Mucosa of descending colon (tissue), 3 donors: ENCODE measurements around the gene JPT1. TPM values are rescaled to one million over a fixed set of nuclear protein-coding genes. Genes with fewer than 3 reads are reported as not detected.
"Not testable (repeated sequence)": the region's sequence is repeated elsewhere in the genome, so short reads cannot be mapped to it uniquely, and the experiment has no call there.

ENCODE experiments used
- ATAC-seq: fragments of 200-7000 bp; cut with Tn5 transposase; one replicate; pipeline ENCODE4 v1.9.1; 2020; ENCODE audit warnings: mild to moderate bottlenecking, moderate library complexity
- DNase-seq, 3 donors: peaks; one replicate each; pipeline ENCODE4 v3.0.0-alpha.2; 2020
- H3K36me3 ChIP-seq: fragments of 200-600 bp; one replicate; pipeline ENCODE4 v1.8.0; 2021; ENCODE audit warnings: low read depth, mild to moderate bottlenecking
- H3K4me1 ChIP-seq: fragments of 200-600 bp; one replicate; pipeline ENCODE4 v1.8.0; 2021; ENCODE audit warnings: low read depth, mild to moderate bottlenecking
- H3K4me3 ChIP-seq: fragments of 200-600 bp; one replicate; pipeline ENCODE4 v1.8.0; 2021; ENCODE audit warnings: mild to moderate bottlenecking
- H3K9me3 ChIP-seq: fragments of 200-600 bp; one replicate; pipeline ENCODE4 v1.8.0; 2021; ENCODE audit warnings: mild to moderate bottlenecking
- CTCF ChIP-seq: fragments of 200-600 bp; IDR thresholded peaks from one replicate; pipeline ENCODE4 v1.8.0; 2022; ENCODE audit warnings: antibody characterized with exemption, mild to moderate bottlenecking
- intact Hi-C, 2 donors: fragments of 100-400 bp; cut with DNase I in 1 of 2; cut with micrococcal nuclease in 1 of 2; formaldehyde crosslinking; loops; one replicate each; pipeline versions ENCODE4 v1.11.0 to v1.11.1; 2022; cut with DNase I, micrococcal nuclease
- total RNA-seq, 3 donors: library from RNA; stranded (reverse); fragmentation: NEBNext Ultra II Directional in 2 of 3; extraction: Animal tissue kit (Norgen Biotek cat#: 25700) in 2 of 3; gene quantifications; one replicate each; pipeline versions ENCODE4 v1.2.1 to v1.2.4, GENCODE V29; 2021 to 2023
- donor health status: DM: no; HTN: no; CAD: no; lungs with moderate emphysema.
- donor health status: DM: no; HTN: no; CAD: no.
- donor health status: DM: no; HTN: yes; CAD: no.

Gene JPT1
- total RNA-seq, 3 donors from 2014 or later = 105 to 314 (median 209) TPM

DNA sequence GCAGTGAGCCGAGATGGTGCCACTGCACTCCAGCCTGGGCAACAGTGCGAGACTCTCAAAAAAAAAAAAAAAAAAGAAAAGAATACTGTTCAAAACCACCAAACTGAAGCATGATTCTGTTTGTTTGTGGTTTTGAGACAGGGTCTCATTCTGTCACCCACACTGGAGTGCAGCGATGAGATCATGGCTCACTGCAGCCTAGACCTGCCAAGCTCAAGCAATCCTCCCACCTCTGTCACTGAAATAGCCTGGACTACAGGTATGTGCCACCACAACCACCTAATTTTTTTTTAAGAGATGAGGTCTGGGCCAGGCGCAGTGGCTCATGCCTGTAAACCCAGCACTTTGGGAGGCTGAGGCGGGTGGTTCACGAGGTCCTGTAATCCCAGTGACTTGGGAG lies 24.1 kb upstream of the JPT1 start:
- no peak for TF ChIP-seq CTCF
- intact Hi-C loops = loop anchor here in 1 of 2 donors (10.0 kb wide), 1 partner anchor 64 kb away; no protein-coding TSS in a partner anchor
- no peak for ATAC-seq
- no peaks in the 10 kb centered on the region for H3K9me3 ChIP-seq
- no peak overlapping the region for H3K4me3 ChIP-seq
- H3K36me3 ChIP-seq = no peaks in the 10 kb centered on the region
- H3K4me1 ChIP-seq = peaks cover 8% of the 10 kb centered on the region
- no peak for DNase-seq

DNA sequence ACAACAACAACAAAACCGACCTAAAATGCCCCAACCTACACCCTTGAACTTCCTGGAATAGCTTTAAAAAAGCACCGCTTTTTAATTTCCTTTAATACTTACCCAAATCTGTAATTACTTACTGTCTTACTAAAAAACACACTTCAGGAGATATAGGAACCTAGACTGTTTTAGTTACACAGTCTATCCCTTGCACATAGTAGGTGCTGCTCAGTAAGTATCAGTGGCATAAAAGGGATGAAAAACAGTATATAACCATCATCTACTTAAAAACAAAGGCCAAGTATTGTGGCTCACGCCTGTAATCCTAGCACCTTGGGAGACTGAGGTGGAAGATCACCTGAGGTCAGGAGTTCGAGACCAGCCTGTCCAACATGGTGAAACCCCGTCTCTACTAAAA lies 22.3 kb upstream of the JPT1 start:
- H3K9me3 ChIP-seq = no peaks in the 10 kb centered on the region
- no peaks in the 10 kb centered on the region for H3K36me3 ChIP-seq
- ATAC-seq (no peak), DNase-seq (no peak)
- intact Hi-C loops = loop anchor here in 1 of 2 donors (10.0 kb wide), 1 partner anchor 62 kb away; no protein-coding TSS in a partner anchor
- no peak for TF ChIP-seq CTCF
- H3K4me3 ChIP-seq = no peak overlapping the region
- H3K4me1 ChIP-seq = peaks cover 5% of the 10 kb centered on the region

DNA sequence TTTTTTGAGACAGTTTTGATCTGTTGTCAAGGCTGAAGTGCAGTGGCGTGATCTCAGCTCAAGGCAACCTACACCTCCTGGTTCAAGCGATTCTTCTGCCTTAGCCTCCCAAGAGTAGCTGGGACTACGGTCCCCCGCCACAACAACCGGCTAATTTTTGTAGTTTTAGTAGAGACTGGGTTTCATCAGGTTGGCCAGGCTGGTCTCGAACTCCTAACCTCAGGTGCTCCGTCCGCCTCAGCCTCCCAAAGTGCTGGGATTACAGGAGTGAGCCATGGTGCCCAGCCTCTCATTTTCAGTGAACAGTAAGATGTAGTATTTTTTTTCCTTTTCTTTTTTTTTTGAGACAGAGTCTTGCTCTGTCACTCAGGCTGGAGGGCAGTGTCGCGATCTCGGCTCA lies 20.7 kb upstream of the JPT1 start:
- Histone ChIP-seq H3K9me3 (no peaks in the 10 kb centered on the region), H3K4me3 (no peak overlapping the region), H3K4me1 (peaks cover under 1% of the 10 kb centered on the region), H3K36me3 (no peaks in the 10 kb centered on the region)
- DNase-seq (no peak), ATAC-seq (no peak)
- intact Hi-C loops = loop anchor here in 1 of 2 donors (10.0 kb wide), 1 partner anchor 60 kb away; no protein-coding TSS in a partner anchor
- no peak for TF ChIP-seq CTCF

DNA sequence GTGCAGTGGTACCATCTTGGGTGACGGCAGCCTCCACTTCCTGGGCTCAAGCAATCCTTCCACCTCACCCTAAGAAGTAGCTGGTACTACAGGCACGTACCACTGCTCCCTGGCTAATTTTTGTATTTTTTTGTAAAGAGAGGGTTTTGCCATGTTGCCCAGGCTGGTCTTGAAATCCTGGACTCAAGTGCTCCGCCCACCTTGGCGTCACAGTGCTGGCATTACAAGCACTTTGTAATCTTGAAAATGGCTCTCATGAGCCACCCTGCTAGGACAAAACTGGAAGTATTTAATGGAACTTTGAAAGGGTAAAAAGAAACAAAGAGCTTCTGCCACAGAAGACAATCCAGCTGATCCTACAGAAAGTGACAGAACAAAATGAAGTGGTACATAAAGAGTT lies 19.2 kb upstream of the JPT1 start:
- Histone ChIP-seq H3K4me1 (no peaks in the 10 kb centered on the region), H3K4me3 (no peak overlapping the region), H3K9me3 (no peaks in the 10 kb centered on the region), H3K36me3 (no peaks in the 10 kb centered on the region)
- DNase-seq = no peak
- ATAC-seq = no peak
- TF ChIP-seq CTCF = no peak
- intact Hi-C loops = loop anchor here in 1 of 2 donors (10.0 kb wide), 1 partner anchor 59 kb away; no protein-coding TSS in a partner anchor

GRCh38 chr17:75168998-75169397 lies 14.7 kb upstream of the JPT1 start:
- H3K36me3 ChIP-seq = no peaks in the 10 kb centered on the region
- ATAC-seq = no peak
- no peak for DNase-seq
- no peaks in the 10 kb centered on the region for H3K4me1 ChIP-seq
- H3K4me3 ChIP-seq = no peak overlapping the region
- TF ChIP-seq CTCF = no peak
- H3K9me3 ChIP-seq = no peaks in the 10 kb centered on the region
- intact Hi-C loops = no loop called here

DNA sequence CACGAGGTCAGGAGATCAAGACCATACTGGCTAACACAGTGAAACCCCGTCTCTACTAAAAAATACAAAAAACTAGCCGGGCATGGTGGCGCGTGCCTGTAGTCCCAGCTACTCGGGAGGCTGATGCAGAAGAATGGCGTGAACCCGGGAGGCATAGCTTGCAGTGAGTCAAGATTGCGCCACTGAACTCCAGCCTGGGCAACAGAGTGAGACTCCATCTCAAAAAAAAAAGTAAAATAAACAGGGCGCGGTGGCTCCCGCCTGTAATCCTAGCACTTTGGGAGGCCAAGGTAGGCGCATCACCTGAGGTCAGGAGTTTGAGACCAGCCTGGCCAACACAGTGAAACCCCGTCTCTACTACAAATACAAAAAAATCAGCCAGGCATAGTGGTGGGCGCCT lies 10.3 kb upstream of the JPT1 start:
- ATAC-seq, H3K4me3 ChIP-seq, H3K36me3 ChIP-seq, intact Hi-C loops, H3K4me1 ChIP-seq, H3K9me3 ChIP-seq, DNase-seq: not testable (repeated sequence)
